Suprapubic skin (tissue), 3 donors: Measurements from ENCODE around the gene SUPT20H.

Experiments used
- CTCF ChIP-seq, 2 donors: fragments of 200-600 bp in 1 of 2; fragments of 450-650 bp in 1 of 2; sonication (generic) in 1 of 2; IDR thresholded peaks; one replicate each; pipeline ENCODE4 v1.5.1; 2016 to 2019; ENCODE audit warnings: antibody characterized with exemption in 2 of 2, mild to moderate bottlenecking in 1 of 2, moderate library complexity in 1 of 2
- POLR2AphosphoS5 ChIP-seq, 3 donors: sonication (generic); formaldehyde crosslinking; IDR thresholded peaks; one replicate each; pipeline ENCODE4 v1.6.1; 2017; ENCODE audit warnings: antibody characterized with exemption in 3 of 3

GRCh38 chr13:37070145-37070695 lies 10.7 kb upstream of the SUPT20H start:
- TF ChIP-seq CTCF (IDR thresholded peaks at IDR 0.05) (no peak), POLR2AphosphoS5 (IDR thresholded peaks at IDR 0.05) (no peak)
